HG02870 (cell line): Measurements from ENCODE around the gene RANBP17.
A peak's percentile ranks its signal among the peaks of the same experiment; 100 is the strongest.

Experiments used
- ATAC-seq: cut with Tn5 transposase; IDR thresholded peaks from one replicate; pipeline ENCODE4 v1.9.1; 2021; ENCODE audit warnings: mild to moderate bottlenecking, moderate library complexity; ENCODE audit not compliant: unreplicated experiment

Gene RANBP17

DNA sequence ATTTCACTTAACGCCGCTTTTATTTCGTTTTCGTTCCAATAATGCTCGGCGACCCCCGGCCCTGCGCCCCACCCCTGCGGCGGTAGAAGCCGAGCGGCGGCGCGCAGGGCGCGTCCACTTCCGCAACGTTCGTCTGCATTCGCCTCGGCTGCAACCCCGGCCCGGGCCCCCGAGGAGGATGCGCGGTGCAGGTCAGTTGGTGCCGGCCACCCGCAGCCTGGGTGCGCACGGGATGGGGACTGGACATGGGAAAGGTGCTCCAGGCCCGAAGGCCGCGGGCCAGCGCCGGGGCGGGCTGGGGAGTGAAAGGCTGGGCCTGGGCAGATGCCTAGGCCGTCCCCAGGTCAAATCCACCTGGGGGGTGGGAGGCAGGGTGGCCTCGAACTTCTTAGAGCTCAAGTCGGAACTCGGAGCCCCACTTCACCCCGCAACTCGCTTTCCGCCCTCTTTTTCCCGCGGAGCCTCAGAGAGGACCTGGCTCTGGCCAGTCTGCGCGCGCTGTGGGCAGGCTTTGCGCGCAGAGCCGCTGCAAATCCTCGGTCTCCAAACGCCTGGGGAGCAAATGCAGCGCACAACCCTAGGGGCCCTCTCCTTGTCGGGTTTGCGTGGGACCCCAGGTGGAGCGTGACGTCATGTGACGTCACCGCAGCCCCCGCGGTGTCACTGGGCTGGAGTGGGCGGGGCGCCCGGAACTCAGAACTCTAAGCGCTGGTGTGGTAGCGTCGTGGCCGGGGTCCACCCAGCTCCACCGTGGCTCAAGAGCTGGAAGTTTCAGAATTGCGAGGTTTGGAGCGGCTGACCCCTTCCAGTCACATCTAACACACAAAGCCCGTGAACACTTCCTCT lies 450.5 kb downstream of the RANBP17 start:
- ATAC-seq = no peak

DNA sequence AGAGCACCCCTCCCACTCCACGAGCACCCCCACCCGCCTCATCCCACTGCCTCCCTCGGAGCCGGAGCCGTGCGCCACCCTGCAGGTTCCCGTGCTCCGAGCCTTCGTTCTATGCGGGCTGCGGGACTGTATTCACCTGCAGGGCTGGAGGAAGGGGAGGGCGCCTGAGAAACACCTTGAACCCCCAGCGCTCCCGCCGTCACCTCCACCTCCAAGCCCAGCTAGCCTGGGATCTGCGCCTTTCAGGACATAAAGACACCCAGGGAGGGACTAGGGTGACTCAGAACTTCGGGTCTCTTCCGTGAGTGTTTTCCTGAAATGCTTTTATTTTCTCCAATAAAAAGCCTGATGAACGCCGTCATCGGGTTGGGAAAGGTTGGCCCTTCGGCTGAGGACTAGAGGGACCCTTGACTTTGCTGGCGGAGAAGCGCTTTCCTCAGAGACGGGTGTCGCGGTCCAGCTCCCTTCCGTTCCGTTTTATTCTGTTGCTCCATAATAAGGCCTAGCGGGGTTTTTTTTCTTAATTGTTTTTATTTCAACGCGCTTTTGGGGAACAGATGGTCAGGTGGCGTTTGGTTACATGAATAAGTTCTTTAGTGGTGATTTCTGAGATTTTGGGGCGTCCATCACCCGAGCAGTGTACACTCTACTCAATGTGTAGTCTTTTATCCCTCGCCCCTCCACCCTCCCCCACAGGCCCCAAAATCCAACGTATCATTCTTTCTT lies 451.8 kb downstream of the RANBP17 start:
- no peak for ATAC-seq

DNA sequence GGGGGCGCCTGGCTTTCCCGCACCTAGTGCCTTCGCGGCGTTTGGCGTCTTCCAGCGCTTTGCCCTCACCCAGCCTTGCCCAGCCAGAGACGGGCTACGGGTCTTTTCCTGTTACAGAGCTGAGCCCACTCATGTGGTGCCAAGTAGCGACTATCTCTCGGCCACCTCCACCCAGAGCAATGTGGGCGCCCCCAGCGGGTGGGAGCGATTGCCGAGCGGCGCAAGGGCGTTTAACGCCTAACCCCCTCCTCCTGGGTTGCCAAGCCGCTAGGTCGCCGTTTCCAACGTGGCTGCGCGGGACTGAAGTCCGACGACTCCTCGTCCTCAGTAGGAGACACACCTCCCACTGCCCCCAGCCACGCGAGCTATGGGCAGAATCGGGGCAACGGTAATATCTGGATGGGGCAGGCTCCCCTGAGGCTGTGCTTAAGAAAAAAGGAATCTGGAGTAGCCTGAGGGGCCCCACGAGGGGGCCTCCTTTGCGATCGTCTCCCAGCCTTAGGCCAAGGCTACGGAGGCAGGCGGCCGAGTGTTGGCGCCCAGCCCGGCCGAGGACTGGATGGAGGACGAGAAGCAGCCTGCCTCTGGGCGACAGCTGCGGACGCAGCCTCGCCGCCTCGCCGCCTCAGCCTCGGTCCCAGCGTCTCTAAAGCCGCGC lies 453.0 kb downstream of the RANBP17 start:
- no peak for ATAC-seq

DNA sequence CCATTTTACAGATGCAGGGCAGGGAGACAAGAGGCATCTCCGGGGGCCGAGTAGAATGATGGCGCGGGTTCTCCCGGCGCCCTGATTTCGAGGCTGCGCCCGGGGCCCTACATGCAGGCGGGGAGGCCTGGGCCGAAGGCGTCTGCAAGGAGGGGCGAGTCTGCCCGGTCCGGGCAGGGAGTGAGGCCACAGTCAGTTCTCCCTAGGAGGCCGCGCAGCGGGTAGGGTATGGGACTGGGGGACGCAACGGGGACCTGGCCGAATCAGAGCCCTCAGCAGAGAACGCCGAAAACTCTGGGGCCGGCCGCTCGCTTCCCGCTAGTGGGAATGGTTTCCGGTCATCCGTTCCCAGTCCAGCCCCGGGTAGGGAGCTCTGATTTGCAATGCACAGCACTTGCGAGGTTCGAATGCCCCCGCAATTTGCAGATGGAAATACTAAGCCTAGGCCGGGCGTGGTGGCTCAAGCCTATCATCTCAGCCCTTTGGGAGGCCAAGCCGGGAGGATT lies 453.6 kb downstream of the RANBP17 start:
- ATAC-seq = no peak

DNA sequence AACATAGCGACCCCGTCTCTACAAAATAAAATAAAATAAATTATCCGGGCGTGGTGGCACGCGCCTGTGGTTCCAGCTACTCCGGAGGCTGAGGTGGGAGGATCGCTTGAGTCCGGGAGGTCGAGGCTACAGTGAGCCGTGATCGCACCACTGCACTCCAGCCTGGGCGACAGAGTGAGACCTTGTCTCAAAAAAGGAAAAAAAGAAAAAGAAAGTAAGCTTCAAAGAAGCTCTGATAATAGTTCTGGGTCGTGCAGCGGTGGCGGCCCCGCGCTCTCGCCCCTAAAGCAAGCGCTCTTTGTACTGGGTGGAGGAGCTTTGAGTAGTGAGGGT lies 454.1 kb downstream of the RANBP17 start:
- ATAC-seq = no peak

DNA sequence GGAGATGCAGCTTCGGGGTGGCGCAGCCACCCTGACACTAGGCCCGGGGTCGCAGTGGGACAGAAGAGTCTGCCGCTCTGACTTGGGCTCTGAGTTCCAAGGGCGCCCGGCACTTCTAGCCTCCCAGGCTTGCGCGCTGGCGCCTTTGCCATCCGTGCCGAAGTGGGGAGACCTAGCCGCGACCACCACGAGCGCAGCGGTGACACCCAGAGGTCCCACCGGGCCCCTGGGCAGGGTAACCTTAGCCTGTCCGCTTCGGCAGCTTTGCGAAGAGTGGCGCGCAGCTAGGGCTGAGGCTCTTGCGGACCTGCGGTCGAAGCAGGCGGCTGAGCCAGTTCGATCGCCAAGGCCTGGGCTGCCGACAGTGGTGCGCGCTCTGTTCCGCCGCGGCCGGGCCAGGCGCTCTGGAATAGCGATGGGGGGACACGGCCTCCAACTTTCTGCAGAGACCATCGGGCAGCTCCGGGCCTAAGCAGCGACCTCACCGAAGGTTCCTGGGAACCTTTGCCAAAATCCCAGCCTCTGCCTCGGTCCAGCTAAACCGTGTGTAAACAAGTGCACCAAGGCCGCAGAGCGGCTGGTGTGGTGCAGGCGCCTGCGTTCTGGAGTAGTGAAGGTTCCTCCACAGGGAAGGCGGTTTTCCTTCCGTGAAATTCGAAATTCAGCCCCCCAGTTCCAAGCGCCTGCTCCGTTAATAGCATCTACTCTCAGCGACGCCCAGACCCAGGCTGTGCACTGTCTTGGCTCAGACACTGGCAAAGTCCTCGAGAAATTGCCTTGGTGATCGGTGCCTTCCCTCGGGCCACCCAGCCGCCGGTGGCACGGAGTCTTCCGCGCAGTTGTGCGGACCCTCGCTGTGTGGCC lies 454.7 kb downstream of the RANBP17 start:
- no peak for ATAC-seq

DNA sequence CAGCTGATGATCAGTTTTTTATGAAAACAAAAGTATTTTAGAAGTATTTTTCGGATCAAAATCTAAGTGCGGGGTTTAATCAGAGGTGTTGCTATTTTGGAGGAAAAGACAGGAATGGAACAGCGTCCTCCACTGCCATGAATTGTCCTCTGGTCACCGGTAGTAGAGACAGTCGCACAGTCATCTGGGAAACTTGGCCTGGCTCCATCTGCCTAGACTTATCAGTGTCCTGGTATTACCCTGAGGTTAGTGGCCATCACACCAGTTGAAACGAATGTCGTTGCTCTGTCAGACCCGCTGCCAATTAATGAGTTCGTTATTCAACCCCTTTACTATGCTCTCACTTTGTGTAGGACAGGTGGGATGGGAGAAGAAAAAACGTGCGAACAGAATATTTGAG lies 455.4 kb downstream of the RANBP17 start:
- no peak for ATAC-seq

DNA sequence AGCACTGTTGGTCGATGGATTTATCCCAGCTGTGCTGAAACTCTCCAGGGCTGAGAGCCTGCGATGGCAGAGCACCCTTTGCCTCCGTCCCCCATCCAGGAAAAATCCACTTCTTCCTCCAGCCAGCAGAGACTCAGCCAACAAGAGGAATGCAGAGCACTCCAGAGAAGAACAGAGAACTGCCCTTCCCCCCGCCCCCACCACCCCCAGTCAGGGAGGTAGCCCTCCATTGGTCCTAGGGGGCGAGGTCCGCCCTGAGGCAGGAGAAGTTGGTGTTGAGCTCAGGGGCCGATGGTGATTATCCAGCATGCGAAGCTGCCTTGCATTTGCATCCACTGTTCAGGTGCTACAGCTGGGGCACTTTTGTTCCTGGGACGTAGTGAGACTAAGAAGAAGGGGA lies 456.2 kb downstream of the RANBP17 start:
- ATAC-seq = no peak

DNA sequence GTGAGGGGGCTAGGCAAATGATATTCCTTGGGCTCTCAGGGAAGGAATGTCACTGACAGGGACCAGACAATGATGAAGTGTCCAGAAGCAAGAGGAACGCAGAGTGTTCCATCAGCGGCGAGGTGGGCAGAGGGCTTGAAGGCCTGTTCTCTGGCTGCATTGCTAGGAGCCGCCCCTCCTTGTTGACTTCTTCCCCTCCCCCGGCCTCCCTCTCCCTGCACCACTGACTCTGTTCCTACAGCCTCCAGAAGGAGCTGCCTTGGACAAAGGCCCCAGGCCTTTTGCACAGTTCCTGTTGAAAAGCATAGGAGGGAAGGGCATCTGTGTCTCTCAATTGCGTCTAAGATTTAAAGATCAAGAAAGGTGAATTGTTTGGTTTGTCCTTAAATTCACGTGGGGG lies 459.6 kb downstream of the RANBP17 start:
- no peak for ATAC-seq

DNA sequence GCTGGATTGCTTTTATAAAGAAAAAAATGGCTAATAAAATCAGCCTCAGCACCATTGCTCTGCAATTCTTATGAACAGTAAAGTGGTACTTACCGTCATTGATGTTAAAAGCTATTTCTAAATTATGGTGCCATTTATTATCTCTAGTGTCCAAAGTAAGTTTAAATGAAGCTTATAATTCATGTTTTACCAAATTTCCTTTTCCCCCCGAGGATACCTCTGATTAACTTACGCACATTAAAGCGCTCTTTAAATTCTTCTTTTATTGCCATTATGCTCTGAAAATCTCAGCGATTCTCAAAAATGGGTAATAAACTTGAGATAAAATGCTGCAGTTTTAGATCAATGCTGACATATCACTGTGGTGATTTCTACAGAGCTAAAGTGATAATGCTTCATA lies 460.7 kb downstream of the RANBP17 start:
- ATAC-seq = no peak

DNA sequence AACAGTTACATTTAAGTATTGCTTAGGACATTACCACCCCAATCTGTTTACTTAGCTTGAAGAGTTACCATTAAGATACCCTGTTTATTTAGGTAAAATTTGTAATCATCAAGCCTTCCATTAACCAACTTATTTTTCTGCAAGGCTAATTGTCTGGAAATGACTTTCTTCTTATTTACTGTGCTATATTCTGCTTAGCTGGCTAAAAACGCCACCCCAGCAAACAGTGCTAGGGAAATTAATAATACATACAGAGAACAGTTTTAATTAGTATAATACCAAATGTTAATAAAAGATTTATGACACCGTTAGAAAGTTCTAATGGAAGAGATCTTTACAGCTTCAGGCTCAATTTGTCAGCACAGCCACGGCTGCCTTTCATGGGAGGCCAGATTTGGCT lies 461.2 kb downstream of the RANBP17 start:
- ATAC-seq = no peak

DNA sequence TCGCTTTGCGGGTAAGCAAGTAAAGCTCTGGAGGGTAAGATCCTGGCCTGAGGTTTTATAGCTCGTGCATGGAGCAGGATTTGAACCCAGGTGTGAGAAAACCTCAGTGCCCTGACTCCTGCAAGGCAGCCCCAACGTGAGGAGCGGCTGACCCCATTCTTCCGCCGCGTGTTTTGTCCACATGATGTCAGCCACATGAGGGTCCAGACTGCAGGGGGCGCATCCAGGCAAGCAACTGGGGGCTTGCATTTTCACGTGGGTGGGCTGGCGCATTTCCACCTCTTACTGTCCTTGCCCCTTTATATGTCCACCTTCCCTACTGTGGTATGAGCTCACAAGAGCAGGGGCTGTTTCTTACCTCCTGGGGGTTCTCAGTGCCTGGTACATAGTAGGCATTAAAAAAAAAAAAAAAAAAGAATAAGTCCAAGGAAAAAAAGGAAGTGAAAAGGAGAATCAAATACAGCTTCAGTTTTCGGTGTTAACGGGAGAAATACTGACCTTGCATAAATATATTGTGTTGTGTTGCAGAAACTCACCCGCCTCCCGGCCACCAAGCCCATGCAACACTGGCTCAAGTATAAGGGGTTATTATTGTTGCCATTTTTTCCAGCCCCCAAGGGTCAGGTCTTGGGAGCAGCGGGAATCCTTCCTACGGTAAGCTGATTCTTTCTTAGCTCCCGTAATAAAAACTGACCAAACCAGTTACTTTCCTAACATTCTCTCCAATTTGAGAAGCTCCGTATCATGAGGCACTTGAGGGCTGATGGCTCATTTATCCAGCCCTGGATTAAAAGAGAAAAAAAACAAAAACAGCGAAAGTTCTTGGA lies 462.2 kb downstream of the RANBP17 start:
- no peak for ATAC-seq

DNA sequence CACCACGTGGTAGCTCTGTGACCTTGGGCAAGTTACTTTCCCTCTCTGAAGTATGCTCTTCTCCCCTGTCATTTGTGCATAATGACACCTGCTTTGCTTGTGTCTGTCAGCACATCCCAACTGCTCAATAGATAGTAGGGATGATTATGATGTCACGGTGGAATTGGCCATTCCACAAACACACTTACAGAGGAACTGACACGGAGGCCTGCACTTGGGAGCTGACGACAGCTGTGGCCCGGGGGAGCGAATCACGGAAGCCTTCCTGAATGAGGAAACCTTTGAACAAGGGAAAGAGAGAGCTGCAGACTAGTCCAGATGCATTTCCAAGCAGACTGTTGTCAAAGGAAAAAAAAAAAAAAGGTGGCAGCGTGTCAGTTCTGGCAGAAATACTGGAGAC lies 468.2 kb downstream of the RANBP17 start:
- no peak for ATAC-seq

DNA sequence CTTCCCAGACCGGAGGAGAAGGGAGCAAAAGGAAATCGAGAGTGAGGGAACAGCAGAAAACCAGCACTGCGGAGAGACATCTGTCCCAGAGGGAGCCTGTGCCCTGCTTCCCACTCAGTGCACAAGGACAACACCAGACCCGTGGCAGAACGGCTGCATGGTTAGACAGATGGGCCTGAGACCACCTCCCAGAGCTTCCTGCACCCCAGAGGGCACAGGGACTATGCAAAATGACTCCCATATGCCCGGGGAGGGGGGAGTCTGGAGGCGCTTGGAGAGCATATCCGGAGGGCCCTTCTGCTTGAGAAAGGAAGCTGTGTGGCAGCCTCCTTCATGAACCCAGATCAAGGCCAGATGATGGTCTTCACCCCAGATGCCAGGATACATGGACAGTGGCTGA lies 473.8 kb downstream of the RANBP17 start:
- ATAC-seq = no peak

DNA sequence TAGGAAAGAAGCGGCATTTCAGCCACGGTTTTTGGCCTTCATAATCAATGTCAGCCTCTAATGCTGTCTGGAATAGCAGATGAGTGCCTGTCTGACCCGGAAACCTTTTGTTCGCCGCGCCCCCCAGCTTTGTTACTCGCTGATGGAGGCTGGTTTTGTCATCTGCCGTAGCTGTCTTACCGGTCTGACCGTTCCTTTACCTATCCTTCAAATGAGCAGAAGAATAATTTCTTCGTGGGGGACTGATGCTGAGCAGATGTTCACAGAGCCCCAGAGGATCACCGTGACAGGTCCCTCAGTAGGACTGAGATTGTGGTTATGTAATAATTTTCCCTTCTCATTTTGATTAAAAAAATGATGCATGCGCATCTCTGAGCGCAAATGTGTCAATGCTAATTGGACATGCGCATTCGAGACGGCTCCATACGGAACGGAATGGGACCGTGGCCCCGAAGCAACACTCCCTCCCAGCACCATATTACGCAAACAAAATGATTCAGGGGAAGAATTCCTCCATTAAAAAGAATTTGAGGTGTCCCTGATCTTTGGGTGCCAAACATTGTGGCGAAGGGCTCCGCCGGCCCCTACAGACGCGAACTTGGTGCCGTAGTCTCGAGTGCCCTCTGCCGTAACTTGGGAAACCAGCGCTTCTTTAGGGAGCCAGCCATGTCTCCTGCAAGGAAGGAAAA lies 474.8 kb downstream of the RANBP17 start:
- ATAC-seq = no peak

DNA sequence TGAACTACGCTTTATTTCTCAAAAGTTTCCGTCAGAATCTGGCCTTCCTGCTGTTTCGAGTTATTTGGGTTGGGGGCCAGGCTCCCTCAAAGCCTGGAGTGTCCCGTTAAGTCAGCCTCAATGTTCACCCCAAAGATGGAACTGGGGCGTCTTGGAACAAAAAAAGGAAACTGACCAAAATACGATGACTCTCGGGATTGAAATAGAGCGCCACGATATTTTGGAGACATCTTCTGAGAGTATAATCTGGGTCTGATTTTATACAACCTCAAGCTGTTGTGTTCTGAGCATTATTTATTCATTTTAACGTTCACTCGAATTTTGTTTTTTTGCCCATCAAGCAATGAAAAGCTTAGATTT lies 475.4 kb downstream of the RANBP17 start:
- no peak for ATAC-seq

DNA sequence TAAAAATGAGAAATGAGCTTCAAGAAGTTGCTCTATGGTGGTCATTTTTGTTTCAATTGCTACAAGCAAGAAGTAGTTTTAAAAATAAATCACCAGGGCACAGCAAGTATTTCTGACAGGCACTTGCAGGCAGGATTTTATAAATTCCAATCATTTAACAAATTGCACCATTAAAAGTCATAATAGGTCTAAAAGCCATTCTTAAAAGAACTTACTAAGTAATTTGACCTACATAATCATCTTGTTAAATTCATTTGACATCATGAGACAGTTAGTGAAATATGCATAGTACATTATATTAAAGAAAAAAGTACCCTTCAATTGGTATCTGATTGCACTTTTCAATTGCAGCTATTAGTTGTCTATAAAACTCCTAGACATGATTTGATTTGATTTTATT lies 478.2 kb downstream of the RANBP17 start:
- no peak for ATAC-seq

DNA sequence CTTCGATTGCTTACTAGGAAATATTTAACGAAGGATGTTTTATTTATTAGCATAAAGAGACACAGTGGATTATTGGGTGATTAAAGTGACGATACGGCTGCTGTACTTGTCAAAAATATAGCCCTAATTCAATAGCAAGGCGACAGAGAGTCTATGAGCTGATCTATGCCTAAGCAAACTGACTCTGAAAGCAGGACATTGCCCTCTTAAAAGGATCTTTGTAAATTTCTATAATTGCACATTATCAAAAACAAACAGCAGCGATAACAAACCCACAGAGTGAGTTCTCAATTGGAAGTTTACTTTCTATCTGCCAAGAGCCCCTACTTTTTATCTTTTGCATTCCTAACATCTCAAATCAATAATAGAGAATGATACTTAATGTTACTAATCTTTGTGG lies 478.7 kb downstream of the RANBP17 start:
- ATAC-seq = no peak

DNA sequence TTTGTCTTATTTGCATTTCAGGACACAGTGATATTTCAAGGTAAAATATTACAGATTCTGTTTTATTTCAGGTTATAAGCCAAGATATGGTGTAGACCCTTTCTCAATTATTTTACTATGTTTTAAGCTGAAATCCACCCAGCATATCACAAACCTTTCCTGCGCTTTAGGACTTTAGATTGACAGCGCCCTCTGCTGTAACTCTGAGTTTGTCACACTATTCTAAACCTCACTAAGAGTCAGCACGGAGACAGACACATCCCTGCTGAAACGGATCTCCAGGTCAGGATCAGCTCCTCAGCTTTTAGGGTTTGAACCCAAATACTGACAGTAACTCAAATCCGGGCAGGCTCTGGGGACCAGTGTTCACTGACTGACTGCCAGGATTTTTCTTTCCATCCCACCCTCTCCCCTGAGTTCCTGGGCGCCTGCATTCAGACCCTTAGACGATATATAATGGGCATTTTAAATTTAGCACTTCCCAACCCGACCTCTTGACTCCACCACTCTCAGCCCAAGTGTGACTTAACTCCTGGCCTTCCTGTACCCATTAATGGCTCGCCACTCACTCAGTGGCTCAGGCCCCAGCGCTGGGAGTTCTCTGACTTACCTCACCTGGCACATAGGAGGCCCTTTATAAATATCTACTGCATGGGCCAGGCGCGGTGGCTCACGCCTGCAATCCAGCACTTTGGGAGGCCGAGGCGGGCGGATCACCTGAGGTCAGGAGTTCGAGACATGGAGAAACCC lies 480.7 kb downstream of the RANBP17 start:
- ATAC-seq = peak; percentile 63
